Parathyroid adenoma (tissue), 2 donors: ENCODE measurements around the gene LYPLAL1.

ENCODE experiments used
- H2AFZ ChIP-seq: fragments of 300-600 bp; sonication (generic); one replicate; pipeline ENCODE4 v1.7.0; 2017; ENCODE audit warnings: antibody characterized with exemption, mild to moderate bottlenecking
- H3K27ac ChIP-seq: fragments of 300-600 bp; sonication (generic); one replicate; pipeline ENCODE4 v1.7.0; 2017
- H3K27me3 ChIP-seq: fragments of 300-600 bp; sonication (generic); one replicate; pipeline ENCODE4 v1.7.0; 2017; ENCODE audit warnings: low read length; ENCODE audit not compliant: control insufficient read depth, insufficient read depth
- H3K36me3 ChIP-seq: fragments of 300-600 bp; sonication (generic); one replicate; pipeline ENCODE4 v1.7.0; 2017; ENCODE audit warnings: low read length; ENCODE audit not compliant: control insufficient read depth, insufficient read depth
- H3K4me1 ChIP-seq: fragments of 300-600 bp; sonication (generic); one replicate; pipeline ENCODE4 v1.7.0; 2017; ENCODE audit warnings: control low read depth
- H3K4me2 ChIP-seq: fragments of 300-600 bp; sonication (generic); one replicate; pipeline ENCODE4 v1.7.0; 2017; ENCODE audit warnings: low read length
- H3K4me3 ChIP-seq: fragments of 300-600 bp; sonication (generic); one replicate; pipeline ENCODE4 v1.7.0; 2017; ENCODE audit warnings: low read depth, low read length
- H3K79me2 ChIP-seq: fragments of 300-600 bp; sonication (generic); one replicate; pipeline ENCODE4 v1.7.0; 2017; ENCODE audit warnings: control low read depth
- H3K9ac ChIP-seq: fragments of 300-600 bp; sonication (generic); one replicate; pipeline ENCODE4 v1.7.0; 2017; ENCODE audit warnings: mild to moderate bottlenecking
- H3K9me3 ChIP-seq: fragments of 300-600 bp; sonication (generic); one replicate; pipeline ENCODE4 v1.7.0; 2017; ENCODE audit warnings: low read length; ENCODE audit not compliant: control insufficient read depth
- CTCF ChIP-seq: fragments of 300-600 bp; sonication (generic); IDR thresholded peaks from one replicate; pipeline ENCODE4 v1.7.0; 2017; ENCODE audit warnings: antibody characterized with exemption, mild to moderate bottlenecking
- donor health status: primary hyperparathyroidism.

LYPLAL1 gene

GRCh38 chr1:219173758-219174459 is at the start of gene LYPLAL1:
Gene LYPLAL1, plus strand, starts transcription at chr1:219173878. Its CDS starts 13 bp downstream, at chr1:219173891.
- Histone ChIP-seq H3K79me2 (no peaks in the 10 kb centered on the region), H3K4me2 (peak within 1 kb of the TSS; percentile 86), H3K4me1 (peaks cover 6% of the 10 kb centered on the region), H3K36me3 (no peaks in the 10 kb centered on the region), H3K27ac (peak within 1 kb of the TSS; percentile 74), H3K9me3 (no peaks in the 10 kb centered on the region), H3K9ac (peak within 1 kb of the TSS; percentile 61), H3K27me3 (no peaks in the 10 kb centered on the region), H3K4me3 (peak within 1 kb of the TSS; percentile 80), H2AFZ (peak within 1 kb of the TSS; percentile 93)
- no peak for TF ChIP-seq CTCF

GRCh38 chr1:219124163-219124562 is 49.5 kb upstream of the LYPLAL1 start:
- no peaks in the 10 kb centered on the region for H3K9me3 ChIP-seq
- no peak overlapping the region for H3K4me3 ChIP-seq
- no peak overlapping the region for H3K4me2 ChIP-seq
- no peaks in the 10 kb centered on the region for H3K79me2 ChIP-seq
- H3K4me1 ChIP-seq, result no peaks in the 10 kb centered on the region
- no peak overlapping the region for H3K27ac ChIP-seq
- no peaks in the 10 kb centered on the region for H3K27me3 ChIP-seq
- no peak overlapping the region for H3K9ac ChIP-seq
- no peaks in the 10 kb centered on the region for H3K36me3 ChIP-seq
- TF ChIP-seq CTCF, result no peak
- H2AFZ ChIP-seq, result no peak overlapping the region

GRCh38 chr1:219125342-219125741 is 48.3 kb upstream of the LYPLAL1 start:
- Histone ChIP-seq H3K4me1 (no peaks in the 10 kb centered on the region), H3K9me3 (no peaks in the 10 kb centered on the region), H3K9ac (no peak overlapping the region), H3K4me2 (no peak overlapping the region), H2AFZ (no peak overlapping the region), H3K27me3 (no peaks in the 10 kb centered on the region), H3K79me2 (no peaks in the 10 kb centered on the region), H3K36me3 (no peaks in the 10 kb centered on the region), H3K27ac (no peak overlapping the region), H3K4me3 (no peak overlapping the region)
- no peak for TF ChIP-seq CTCF

GRCh38 chr1:219126377-219126776 is 47.3 kb upstream of the LYPLAL1 start:
- Histone ChIP-seq H3K36me3 (no peaks in the 10 kb centered on the region), H3K79me2 (no peaks in the 10 kb centered on the region), H3K4me3 (no peak overlapping the region), H3K4me1 (no peaks in the 10 kb centered on the region), H3K4me2 (no peak overlapping the region), H3K27ac (no peak overlapping the region), H3K27me3 (no peaks in the 10 kb centered on the region), H3K9me3 (no peaks in the 10 kb centered on the region), H3K9ac (no peak overlapping the region), H2AFZ (no peak overlapping the region)
- TF ChIP-seq CTCF, result no peak

- H3K79me2 ChIP-seq, result no peaks in the 10 kb centered on the region
- no peak overlapping the region for H3K4me3 ChIP-seq
- H3K27ac ChIP-seq, result no peak overlapping the region
- H3K9ac ChIP-seq, result no peak overlapping the region
- no peaks in the 10 kb centered on the region for H3K4me1 ChIP-seq
- no peaks in the 10 kb centered on the region for H3K27me3 ChIP-seq
- no peak overlapping the region for H3K4me2 ChIP-seq
- H3K9me3 ChIP-seq, result peaks cover under 1% of the 10 kb centered on the region
- TF ChIP-seq CTCF, result no peak
- H3K36me3 ChIP-seq, result no peaks in the 10 kb centered on the region
- H2AFZ ChIP-seq, result no peak overlapping the region
Measured at GRCh38 chr1:219128957-219129356, 44.7 kb upstream of the LYPLAL1 start.
